Kidney (tissue), 14 donors: ENCODE results near the gene HSBP1L1. TPM values are rescaled to one million over a fixed set of nuclear protein-coding genes. Genes with fewer than 3 reads are reported as not detected.
"Not testable (repeated sequence)": the region's sequence is repeated elsewhere in the genome, so short reads cannot be mapped to it uniquely, and the experiment has no call there.

Experiments
- DNase-seq, 5 donors: peaks; one replicate each; pipeline ENCODE4 v3.0.0-alpha.2; 2013 to 2020
- FAIRE-seq: peaks from 2 replicates; lab custom pipeline; 2012; peaks lifted over from hg19 to GRCh38; lab: Jason Lieb, UNC
- H3K27ac ChIP-seq, 2 donors: one replicate each; pipeline ENCODE4 v1.7.0; 2013; ENCODE audit warnings: low read depth in 2 of 2, low read length in 2 of 2, inconsistent platforms in 1 of 2
- H3K27me3 ChIP-seq: one replicate; pipeline ENCODE4 v1.7.1; 2013; ENCODE audit warnings: low read length, inconsistent platforms; ENCODE audit not compliant: control insufficient read depth, insufficient read depth
- H3K36me3 ChIP-seq, 3 donors: one replicate each; pipeline versions ENCODE4 v1.7.0 to v1.7.1; 2013; ENCODE audit warnings: low read length in 3 of 3, control low read depth in 1 of 3, inconsistent platforms in 1 of 3; ENCODE audit not compliant: insufficient read depth in 3 of 3, control insufficient read depth in 2 of 3
- H3K4me1 ChIP-seq, 3 donors: one replicate each; pipeline versions ENCODE4 v1.7.0 to v1.7.1; 2013; ENCODE audit warnings: low read length in 3 of 3, inconsistent platforms in 1 of 3, low read depth in 1 of 3; ENCODE audit not compliant: control insufficient read depth in 2 of 3, insufficient read depth in 2 of 3
- H3K4me3 ChIP-seq, 3 donors: one replicate each; pipeline versions ENCODE4 v1.7.0 to v1.8.1; 2013; ENCODE audit warnings: low read length in 3 of 3, control low read depth in 1 of 3, inconsistent platforms in 1 of 3
- H3K9ac ChIP-seq, 3 donors: one replicate each; pipeline versions ENCODE4 v1.7.0 to v1.7.1; 2013; ENCODE audit warnings: low read length in 3 of 3, control low read depth in 1 of 3, inconsistent platforms in 1 of 3
- H3K9me3 ChIP-seq, 3 donors: one replicate each; pipeline versions ENCODE4 v1.7.0 to v1.7.1; 2013; ENCODE audit warnings: low read length in 3 of 3, control low read depth in 1 of 3, inconsistent platforms in 1 of 3; ENCODE audit not compliant: control insufficient read depth in 2 of 3, insufficient read depth in 1 of 3
- intact Hi-C: fragments of 100-400 bp; cut with DNase I; formaldehyde crosslinking; loops from one replicate; pipeline ENCODE4 v1.11.1; 2022
- polyA plus RNA-seq: library from polyadenylated mRNA; stranded (reverse); fragments of 350-450 nt; fragmentation: Illumina TruSeq; extraction: RNeasy Lipid Tissue Mini Kit (QIAGEN cat#74804); gene quantifications from one replicate; pipeline ENCODE4 v1.2.3, GENCODE V29; 2014; ENCODE audit warnings: low read depth, low replicate concordance; ENCODE audit not compliant: insufficient read depth
- total RNA-seq: library from RNA; stranded (reverse); fragmentation: NEBNext Ultra II Directional; extraction: Animal tissue kit (Norgen Biotek cat#: 25700); gene quantifications from one replicate; pipeline ENCODE4 v1.2.1, GENCODE V29; 2021
- TF ChIP-seq, protein P1 (sequence below): IDR thresholded peaks from 3 replicates; pipeline ENCODE4 v1.5.1; 2012; ENCODE audit warnings: mild to moderate bottlenecking, moderate library complexity, borderline replicate concordance; ENCODE audit not compliant: insufficient read depth; ENCODE audit errors: extremely low read depth
- donor health status: control.
- donor health status: control.
- donor health status: control.
- donor health status: control.
- donor health status: control.
- donor health status: DM: yes; HTN: yes; CAD: no.
- donor health status: Normal renal cell carcinoma (clear cell type).

Gene HSBP1L1
- total and polyA plus RNA-seq, 2 donors from 2014 or later: 26.0 to 43.6 TPM

DNA sequence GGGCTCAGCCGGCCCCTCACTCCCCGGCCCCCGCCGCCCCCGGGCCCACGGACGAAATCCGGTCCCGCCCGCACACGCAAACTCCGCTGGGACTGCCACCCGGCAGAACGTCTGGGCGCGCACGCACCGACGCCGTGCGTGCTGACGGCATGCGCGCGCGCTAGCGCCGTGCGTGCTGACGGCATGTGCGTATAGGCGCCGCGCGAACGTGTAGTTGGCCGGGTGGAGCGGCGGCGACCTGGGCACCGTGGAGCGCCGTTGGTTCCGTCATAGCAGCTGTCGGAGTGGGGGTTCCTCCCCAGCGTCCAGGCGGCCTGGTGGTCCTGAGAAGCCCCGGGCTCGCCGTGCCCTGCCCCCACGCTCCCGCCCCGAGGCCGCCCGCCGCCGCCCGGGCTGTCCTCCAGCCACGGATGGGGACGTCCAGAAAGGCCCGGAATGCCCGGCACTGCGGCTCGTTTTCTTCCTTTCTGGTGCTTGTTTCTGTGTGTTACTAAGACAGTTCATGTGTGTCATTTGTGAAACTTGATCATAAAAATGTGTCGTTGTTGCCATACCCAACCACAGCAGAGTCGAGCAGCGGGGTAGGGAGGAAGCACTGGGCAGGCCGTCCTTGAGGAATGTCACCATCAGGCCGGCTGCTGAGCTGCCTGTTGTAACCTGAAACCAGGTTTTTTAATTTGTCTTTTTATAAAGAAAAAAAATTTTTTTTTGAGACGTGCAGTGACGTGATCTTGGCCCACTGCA is 24.2 kb downstream of the HSBP1L1 start, which contains the start of gene TXNL4A:
Gene TXNL4A, minus strand, starts transcription at position 113 of the 744 bp plus-strand sequence. CDS start 171 bp downstream, outside the sequence.
- DNase-seq (peak; percentile 86 to 95 (median 91)), FAIRE-seq (no peak)
- peaks cover 0 to 3% (median 0%) of the 10 kb centered on the region in 3 donors for H3K36me3 ChIP-seq
- H3K27ac ChIP-seq: peak within 1 kb of the TSS; percentile 96 to 97
- H3K9me3 ChIP-seq: no peaks in the 10 kb centered on the region
- H3K9ac ChIP-seq: peak within 1 kb of the TSS; percentile 44 to 85 (median 81)
- H3K4me3 ChIP-seq: peak within 1 kb of the TSS; percentile 87 to 88 (median 88)
- H3K27me3 ChIP-seq: no peaks in the 10 kb centered on the region
- intact Hi-C loops: no loop called here
- H3K4me1 ChIP-seq: peaks cover 0 to 7% (median 2%) of the 10 kb centered on the region in 3 donors
- TF ChIP-seq, protein P1, sequence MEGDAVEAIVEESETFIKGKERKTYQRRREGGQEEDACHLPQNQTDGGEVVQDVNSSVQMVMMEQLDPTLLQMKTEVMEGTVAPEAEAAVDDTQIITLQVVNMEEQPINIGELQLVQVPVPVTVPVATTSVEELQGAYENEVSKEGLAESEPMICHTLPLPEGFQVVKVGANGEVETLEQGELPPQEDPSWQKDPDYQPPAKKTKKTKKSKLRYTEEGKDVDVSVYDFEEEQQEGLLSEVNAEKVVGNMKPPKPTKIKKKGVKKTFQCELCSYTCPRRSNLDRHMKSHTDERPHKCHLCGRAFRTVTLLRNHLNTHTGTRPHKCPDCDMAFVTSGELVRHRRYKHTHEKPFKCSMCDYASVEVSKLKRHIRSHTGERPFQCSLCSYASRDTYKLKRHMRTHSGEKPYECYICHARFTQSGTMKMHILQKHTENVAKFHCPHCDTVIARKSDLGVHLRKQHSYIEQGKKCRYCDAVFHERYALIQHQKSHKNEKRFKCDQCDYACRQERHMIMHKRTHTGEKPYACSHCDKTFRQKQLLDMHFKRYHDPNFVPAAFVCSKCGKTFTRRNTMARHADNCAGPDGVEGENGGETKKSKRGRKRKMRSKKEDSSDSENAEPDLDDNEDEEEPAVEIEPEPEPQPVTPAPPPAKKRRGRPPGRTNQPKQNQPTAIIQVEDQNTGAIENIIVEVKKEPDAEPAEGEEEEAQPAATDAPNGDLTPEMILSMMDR: no peak

DNA sequence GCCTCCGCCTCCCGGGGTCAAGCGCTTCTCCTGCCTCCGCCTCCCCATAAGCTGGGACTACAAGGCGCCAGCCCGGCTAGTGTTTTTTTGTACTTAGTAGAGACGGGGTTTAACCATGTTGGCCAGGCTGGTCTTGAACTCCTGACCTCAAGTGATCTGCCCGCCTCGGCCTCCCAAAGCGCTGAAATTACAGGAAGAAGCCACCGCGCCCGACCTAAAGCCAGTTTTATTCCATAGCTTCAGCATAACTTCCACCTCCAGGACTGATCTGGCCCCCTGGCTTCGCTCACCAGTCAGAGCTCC is 24.7 kb downstream of the HSBP1L1 start:
- peak overlapping the region in 2 of 3 donors; percentile 87 to 88 for H3K4me3 ChIP-seq
- peaks cover 0 to 7% (median 0%) of the 10 kb centered on the region in 3 donors for H3K4me1 ChIP-seq
- H3K27me3 ChIP-seq: no peaks in the 10 kb centered on the region
- H3K27ac ChIP-seq: peak overlapping the region; percentile 96 to 97
- TF ChIP-seq, protein P1: no peak
- no peak for DNase-seq
- peak overlapping the region in 1 of 3 donors; percentile 85 for H3K9ac ChIP-seq
- FAIRE-seq: no peak
- intact Hi-C loops: no loop called here
- H3K36me3 ChIP-seq: peaks cover 0 to 3% (median 0%) of the 10 kb centered on the region in 3 donors
- H3K9me3 ChIP-seq: no peaks in the 10 kb centered on the region

DNA sequence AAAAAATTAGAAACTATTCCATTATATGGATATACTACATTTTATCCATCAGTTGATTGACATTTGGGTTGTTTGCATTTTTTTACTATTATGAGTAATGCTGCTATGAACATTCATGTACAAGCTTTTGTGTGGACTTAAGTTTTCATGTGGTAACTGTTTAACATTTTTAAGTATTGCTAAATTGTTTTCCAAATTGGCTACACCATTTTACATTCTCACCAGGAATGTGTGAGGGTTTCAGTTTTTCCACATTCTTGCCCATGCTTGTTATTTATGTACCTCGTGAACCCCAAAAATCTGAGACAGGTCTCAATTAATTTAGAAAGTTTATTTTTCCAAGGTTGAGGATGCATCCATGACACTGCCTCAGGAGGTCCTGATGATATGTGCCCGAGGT is 27.1 kb downstream of the HSBP1L1 start:
- FAIRE-seq (peak; percentile 50), DNase-seq (no peak)
- Histone ChIP-seq H3K4me3 (no peak overlapping the region), H3K9ac (no peak overlapping the region), H3K9me3 (no peaks in the 10 kb centered on the region), H3K27me3 (no peaks in the 10 kb centered on the region), H3K36me3 (no peaks in the 10 kb centered on the region), H3K4me1 (peaks cover 0 to 6% (median 0%) of the 10 kb centered on the region in 3 donors), H3K27ac (no peak overlapping the region)
- TF ChIP-seq, protein P1: no peak
- intact Hi-C loops: no loop called here

DNA sequence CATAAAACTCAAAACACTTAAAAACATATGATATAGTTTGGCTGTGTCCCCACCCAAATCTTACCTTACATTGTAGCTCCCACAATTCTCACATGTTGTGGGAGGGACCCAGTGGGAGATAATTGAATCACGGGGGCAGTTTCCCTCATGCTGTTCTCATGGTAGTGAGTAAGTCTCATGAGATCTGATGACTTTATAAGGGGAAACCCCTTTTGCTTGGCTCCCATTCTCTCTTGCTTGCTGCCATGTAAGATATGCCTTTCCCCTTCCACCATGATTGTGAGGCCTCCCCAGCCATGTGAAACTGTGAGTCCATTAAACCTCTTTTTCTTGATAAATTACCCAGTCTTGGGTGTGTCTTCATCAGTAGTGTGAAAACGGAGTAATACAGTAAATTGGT is 35.3 kb downstream of the HSBP1L1 start:
- H3K9ac ChIP-seq, DNase-seq, FAIRE-seq, H3K4me1 ChIP-seq, intact Hi-C loops, H3K4me3 ChIP-seq, H3K9me3 ChIP-seq, H3K27me3 ChIP-seq, H3K36me3 ChIP-seq, H3K27ac ChIP-seq: not testable (repeated sequence)
